Sciatic nerve (tissue), 2 donors: ENCODE data around the gene SLMAP. TPM values are rescaled to one million over a fixed set of nuclear protein-coding genes. Genes with fewer than 3 reads are reported as not detected.
A peak's percentile ranks its signal among the peaks of the same experiment; 100 is the strongest.

Experiments
- ATAC-seq: fragments of 200-7000 bp; cut with Tn5 transposase; one replicate; pipeline ENCODE4 v1.9.1; 2020; ENCODE audit warnings: mild to moderate bottlenecking, moderate library complexity
- DNase-seq: peaks from one replicate; pipeline ENCODE4 v3.0.0-alpha.2; 2020; ENCODE audit warnings: low spot score
- intact Hi-C: fragments of 100-400 bp; cut with DNase I; formaldehyde crosslinking; loops from one replicate; pipeline ENCODE4 v1.14.2; 2022
- total RNA-seq: library from RNA; stranded (reverse); fragmentation: NEBNext Ultra II Directional; extraction: Animal tissue kit (Norgen Biotek cat#: 25700); gene quantifications from one replicate; pipeline ENCODE4 v1.2.1, GENCODE V29; 2021
- donor health status: DM: no; HTN: no; CAD: no.
- donor health status: DM: no; HTN: no; CAD: no.

SLMAP gene
- total RNA-seq = 111 TPM

DNA sequence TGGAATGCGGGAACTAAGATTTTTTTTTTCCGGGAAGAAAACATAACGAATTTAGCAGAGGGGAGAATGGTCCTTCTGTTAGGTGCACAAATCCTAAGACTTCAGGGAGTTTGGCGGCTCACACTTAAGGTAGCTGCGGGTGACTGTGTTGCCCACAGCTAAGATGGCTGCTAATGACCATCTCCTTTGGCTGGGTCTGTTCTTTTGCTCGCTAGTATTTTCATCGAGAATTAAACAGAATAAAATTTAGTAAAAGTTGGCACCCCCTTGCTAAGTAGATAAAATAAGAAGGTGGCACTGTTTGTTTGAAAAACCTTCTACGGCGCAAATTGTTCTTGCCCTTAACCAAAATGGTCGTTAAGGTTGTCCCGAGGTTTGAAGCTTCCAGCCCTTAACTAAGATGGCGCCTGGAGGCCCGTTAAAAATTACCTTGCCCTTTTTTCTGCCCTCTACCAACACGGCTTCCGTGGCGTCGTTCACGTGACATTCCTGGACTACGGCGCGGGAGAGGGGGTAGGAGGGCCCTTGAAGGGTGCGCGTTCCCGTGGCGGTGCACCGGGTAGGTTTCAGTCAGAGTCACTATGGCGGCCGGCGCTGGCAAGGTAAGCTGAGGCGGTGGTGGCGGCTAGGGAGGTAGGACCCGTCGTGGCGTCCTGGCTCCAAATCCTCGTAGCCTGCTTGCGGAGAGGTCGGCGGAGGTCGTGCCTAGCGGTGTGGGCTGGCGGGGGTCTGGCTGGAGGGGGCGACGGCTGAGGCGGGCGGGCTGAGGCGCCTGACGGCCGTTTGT lies at the start of gene SLMAP:
Gene SLMAP (plus strand): TSS at position 569 of the 787 bp plus-strand sequence. CDS start 1,343 bp downstream, outside the sequence.
- DNase-seq (peak; percentile 98), ATAC-seq (peak; percentile 99)
- intact Hi-C loops = no loop called here

DNA sequence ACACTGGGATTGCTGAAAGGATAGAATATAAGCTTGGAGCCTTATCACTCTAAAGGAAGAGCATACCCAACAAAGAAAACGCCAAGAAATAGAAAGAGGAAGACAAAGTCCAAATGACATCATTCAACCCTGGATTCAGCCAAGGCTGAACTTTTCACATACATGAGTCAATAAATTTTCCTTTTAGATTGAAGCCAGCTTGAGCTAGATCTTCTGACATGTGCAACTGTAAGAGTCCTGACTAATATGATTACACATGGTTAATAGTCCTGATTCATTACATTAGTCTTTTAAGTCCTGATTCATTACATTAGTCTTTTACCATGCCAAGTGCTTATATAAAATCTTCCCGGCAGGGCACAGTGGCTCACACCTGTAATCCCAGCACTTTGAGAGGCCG lies 49.6 kb upstream of the SLMAP start:
- no peak for DNase-seq
- no peak for ATAC-seq
- intact Hi-C loops = no loop called here

DNA sequence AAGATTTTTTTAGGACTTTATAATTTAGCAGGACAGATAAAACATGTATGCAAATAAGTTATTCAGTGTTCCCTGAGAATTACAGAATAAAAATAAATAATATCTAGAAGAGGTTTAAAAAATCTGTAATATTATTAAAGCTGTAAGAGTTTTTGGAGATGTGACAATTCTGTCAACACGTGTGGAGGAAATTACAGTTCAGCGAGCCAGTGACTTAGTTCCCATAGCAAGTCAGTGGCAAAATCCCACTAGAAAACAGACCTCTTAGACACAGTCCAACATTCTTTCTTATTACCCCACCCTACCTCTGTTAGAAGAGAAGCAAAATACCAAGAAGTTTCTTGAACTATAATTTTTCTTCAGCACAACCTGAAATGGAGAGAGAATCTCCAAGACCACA lies 47.1 kb upstream of the SLMAP start:
- ATAC-seq = peak; percentile 45
- DNase-seq = no peak
- intact Hi-C loops = no loop called here

GRCh38 chr3:57709559-57709958 lies 46.5 kb upstream of the SLMAP start:
- intact Hi-C loops = no loop called here
- ATAC-seq (no peak), DNase-seq (no peak)

DNA sequence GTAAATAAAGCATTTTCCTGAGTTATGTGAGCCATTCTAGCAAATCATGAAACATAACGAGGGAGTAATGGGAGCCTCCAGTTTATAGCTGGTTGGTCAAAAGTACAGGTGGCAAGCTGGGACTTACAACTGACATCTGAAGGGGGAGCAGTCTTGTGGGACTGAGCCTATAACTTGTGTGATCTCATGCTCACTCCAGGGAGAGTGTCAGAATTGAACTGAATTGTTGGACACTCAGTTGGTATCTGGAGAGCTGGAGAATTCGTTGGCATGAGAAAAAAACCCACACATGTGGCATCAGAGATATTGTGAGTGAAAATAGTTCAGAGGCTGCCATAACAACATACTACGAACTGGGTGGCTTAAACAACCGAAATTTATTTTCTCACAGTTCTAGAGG lies 40.4 kb upstream of the SLMAP start:
- no peak for DNase-seq
- intact Hi-C loops = no loop called here
- no peak for ATAC-seq

DNA sequence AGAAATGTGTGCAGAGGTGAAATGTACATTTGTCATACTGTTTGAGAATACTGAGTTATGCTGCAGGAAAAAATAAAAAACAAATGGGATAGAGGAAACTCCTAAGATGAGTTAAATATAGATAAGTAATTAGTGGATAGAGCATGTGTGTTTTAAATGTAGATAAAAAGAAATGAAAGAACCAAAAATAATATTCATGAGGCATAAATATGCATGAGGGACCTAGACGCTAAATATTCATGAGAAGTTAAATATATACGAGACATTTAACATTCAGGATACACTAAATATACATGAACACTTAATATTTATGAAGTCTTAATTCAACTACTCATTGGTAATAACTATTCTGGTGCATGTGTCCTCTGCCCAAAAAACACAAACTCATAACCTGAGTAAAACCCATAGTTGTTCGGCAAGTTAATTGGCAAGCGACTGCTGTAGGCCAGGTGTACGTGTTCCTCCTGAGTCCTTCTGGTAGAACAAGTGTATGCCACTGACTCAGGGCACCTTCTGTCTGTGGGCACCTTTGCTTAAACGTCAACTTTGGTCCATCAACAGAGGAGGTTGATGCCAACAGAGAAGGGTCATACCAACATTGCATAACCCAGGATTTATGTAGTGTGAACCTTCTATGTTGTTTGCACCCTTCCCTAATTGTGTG lies 38.8 kb upstream of the SLMAP start:
- ATAC-seq (no peak), DNase-seq (no peak)
- intact Hi-C loops = no loop called here

- DNase-seq = no peak
- intact Hi-C loops = no loop called here
- ATAC-seq = no peak
Measured at GRCh38 chr3:57718118-57718517, 38.0 kb upstream of the SLMAP start.

- ATAC-seq (no peak), DNase-seq (no peak)
- intact Hi-C loops = no loop called here
Measured at GRCh38 chr3:57726397-57726796, 29.7 kb upstream of the SLMAP start.

- ATAC-seq (no peak), DNase-seq (no peak)
- intact Hi-C loops = no loop called here
Measured at GRCh38 chr3:57727106-57727505, 29.0 kb upstream of the SLMAP start.

DNA sequence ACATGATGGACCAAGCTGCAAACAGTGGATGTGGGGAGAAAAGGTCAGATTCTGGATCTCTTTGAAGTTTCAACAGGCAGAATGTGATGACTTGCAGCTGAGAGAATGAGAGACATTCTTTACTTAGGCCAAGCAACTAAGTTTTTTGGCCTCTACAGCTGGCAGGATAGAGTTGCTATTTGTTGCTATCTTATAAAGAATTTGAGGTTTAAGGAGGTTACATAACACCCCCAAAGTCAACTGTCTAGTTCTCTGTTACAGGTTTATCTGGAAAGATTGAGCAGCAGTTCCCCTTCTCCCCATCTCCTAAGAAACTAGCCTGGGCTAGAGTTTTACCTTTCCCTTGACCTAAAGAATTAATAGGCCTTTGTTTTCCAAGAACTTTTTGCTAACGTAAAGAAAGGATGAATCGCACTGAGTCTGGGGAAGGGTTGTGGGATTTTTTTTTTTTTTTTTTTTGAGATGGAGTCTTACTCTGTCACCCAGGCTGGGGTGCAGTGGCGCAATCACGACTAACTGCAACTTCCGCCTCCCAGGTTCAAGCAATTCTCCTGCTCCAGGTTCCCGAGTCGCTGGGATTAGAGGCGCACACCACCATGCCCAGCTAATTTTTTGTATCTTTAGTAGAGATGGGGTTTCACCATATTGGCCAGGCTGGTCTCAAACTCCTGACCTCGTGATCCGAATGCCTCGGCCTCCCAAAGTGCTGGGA lies 26.6 kb upstream of the SLMAP start:
- intact Hi-C loops = no loop called here
- no peak for DNase-seq
- no peak for ATAC-seq

GRCh38 chr3:57730682-57731081 lies 25.4 kb upstream of the SLMAP start:
- ATAC-seq (no peak), DNase-seq (no peak)
- intact Hi-C loops = no loop called here

- DNase-seq (no peak), ATAC-seq (no peak)
- intact Hi-C loops = no loop called here
Measured at GRCh38 chr3:57731311-57731710, 24.8 kb upstream of the SLMAP start.

DNA sequence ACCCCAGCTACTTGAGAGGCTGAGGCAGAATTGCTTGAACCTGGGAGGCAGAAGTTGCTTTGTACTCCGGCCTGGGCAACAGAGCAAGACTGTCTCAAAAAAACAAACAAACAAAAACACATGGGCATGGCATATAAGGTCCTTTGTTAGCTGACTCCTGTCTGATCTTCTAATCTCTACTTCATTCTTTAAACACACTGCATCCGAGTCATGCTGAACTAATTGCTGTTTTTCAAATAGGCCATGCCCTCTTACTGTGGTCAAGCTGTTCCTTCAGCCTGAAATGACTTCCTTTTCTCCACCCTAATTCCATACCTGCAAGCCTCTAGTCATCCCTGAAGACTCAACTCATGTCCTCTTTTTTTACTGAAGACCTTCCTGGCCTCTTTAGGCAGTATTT lies 22.3 kb upstream of the SLMAP start:
- intact Hi-C loops = no loop called here
- DNase-seq (no peak), ATAC-seq (no peak)

- ATAC-seq (no peak), DNase-seq (no peak)
- intact Hi-C loops = no loop called here
Measured at GRCh38 chr3:57735405-57735804, 20.7 kb upstream of the SLMAP start.

GRCh38 chr3:57737840-57738239 lies 18.3 kb upstream of the SLMAP start:
- ATAC-seq (no peak), DNase-seq (no peak)
- intact Hi-C loops = no loop called here

- intact Hi-C loops = no loop called here
- ATAC-seq (no peak), DNase-seq (no peak)
Measured at GRCh38 chr3:57738391-57738790, 17.7 kb upstream of the SLMAP start.

GRCh38 chr3:57740027-57740426 lies 16.1 kb upstream of the SLMAP start:
- ATAC-seq = no peak
- no peak for DNase-seq
- intact Hi-C loops = no loop called here

- intact Hi-C loops = no loop called here
- ATAC-seq (no peak), DNase-seq (no peak)
Measured at GRCh38 chr3:57743496-57743895, 12.6 kb upstream of the SLMAP start.

GRCh38 chr3:57745101-57745500 lies 11.0 kb upstream of the SLMAP start:
- no peak for ATAC-seq
- intact Hi-C loops = no loop called here
- no peak for DNase-seq
